ENCODE results near the gene CBX2.
A peak's percentile ranks its signal among the peaks of the same experiment; 100 is the strongest.

The CBX2 gene

DNA sequence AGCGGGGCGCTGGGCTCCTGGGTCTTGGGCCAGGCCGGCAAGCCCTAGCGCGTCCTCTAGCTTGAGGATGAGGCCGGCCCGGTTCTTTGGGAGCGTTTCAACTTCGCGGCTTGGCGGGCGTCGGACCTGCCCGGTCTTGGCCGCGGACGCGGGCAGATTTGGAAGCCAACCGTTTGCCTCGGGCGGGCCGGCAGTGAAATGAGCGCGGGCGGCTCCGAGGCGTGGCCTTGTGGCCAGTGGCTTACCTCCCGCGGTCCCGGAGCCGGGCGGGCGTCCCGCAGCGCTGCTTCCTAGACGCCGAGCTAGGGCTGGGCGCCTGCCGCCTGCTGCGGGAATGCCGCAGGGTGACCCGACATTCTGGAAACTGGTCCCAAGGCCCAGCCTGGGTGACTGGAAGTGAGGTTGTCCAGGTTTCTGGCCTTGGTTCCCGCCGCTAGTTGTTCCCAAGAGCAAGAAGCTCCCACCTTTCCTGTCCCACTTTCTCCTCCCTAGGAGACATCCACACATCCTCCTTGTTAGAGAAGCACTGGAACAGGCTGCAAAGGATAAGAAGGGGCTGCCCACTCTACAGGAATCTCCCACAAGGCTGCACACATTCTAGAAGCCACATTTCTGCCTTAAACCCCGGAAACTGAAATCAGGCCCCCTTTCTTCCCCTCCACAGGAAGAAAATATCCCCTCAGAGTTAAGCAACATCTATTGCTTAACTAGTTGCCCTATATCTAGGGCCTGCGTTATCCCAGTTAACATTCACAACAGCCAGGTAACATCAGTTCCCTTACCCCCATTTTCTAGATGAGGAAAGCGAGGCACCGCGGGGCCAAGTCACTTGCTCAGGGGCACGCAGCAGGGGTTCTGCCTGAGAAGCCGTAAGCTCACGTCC lies 23.4 kb downstream of the CBX2 start:
- no peak for DNase-seq

DNA sequence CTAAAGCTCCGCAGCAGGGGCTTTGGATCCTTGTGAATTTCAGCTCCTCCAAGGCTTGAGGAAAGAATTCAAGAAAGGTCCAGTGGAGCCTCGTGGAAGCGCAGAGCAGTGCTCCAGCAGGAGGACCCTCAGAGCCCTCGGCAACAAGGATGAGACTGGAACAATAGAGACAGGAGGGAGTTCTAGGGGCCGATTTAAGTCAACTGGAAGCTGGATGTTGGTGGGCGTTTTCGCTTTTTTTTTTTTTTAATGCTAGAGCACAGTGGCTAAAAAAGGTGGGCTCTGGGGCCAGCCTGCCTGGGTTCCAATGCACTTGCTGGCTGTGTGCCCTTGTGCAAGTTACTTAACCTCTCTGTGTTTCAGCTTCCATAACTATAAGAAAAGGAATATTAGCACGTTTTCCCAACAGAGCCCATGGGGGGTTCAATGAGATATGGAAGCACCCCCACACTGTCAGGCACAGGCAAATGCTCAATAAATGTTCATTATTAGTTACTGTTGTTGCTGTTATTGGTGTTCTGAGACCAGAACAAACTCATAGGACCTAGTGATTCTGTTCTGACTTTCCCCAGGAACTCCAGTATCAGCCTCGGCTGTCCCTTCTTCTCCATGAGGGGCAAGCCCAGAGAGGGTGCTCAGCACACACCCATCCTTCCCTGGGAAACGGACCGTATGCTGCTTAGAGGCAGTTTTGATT lies 24.2 kb downstream of the CBX2 start:
- DNase-seq = no peak

DNA sequence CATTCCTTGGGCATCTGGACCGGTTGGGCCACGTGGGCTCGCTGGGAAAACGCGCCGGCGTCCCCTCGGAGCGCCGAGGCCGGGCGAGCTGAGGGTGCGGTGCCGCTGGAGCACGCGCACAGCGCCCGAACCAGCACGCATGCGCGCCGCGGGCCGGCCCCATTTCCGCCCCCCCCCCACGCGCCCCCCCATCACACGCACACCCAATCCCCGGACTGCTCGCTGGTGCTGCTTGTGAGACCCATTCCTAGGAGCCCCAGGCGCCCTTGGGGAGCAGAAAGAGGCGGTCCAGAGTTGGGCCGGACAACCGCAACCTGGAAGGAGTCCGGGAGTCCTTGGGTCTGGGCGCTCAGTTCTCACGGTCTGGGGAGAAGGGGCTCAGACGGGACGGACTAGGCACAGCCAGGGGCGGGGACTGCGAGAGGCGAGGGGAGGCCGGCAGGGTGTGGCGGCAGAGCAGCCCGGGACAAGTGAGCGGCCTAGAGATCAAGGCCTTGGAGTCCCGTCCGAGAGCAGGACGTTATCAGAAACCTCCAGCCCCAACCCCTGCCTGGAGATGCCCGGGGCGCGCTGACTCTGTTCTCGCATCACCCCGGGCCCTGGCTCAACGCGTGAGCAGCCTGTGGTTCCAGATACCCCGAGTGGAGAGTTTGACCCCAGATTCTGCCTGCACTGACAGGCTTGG lies 24.9 kb downstream of the CBX2 start:
- DNase-seq = no peak

DNA sequence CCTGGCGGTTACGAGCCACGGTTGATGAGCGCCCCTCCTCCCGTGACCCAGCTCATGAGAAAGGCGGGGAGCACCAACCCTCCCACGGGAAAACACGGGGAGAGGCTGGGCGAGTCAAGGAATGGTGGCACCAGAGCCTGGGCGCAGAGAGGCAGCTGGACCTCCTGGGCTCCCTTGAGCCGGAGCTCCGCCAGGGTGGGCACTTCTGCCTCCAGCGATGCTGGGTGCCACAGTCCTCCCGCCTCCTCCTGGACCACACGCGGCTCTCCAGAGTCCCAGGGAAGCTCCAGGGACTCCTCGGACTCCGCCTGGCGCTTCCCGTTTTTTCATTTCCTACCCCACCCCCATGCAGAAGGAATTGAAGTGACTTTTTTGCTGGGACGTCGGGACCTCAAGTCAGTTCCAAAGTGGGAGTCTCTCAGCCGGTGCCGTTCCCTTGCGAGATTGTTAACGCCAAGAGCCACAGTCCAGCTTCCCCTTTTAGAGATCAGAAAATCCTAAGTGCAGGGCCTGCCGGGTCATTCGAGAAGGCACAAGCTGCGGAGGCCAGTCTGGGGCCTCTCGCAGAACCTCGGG lies 25.6 kb downstream of the CBX2 start:
- peak; percentile 37 for DNase-seq

DNA sequence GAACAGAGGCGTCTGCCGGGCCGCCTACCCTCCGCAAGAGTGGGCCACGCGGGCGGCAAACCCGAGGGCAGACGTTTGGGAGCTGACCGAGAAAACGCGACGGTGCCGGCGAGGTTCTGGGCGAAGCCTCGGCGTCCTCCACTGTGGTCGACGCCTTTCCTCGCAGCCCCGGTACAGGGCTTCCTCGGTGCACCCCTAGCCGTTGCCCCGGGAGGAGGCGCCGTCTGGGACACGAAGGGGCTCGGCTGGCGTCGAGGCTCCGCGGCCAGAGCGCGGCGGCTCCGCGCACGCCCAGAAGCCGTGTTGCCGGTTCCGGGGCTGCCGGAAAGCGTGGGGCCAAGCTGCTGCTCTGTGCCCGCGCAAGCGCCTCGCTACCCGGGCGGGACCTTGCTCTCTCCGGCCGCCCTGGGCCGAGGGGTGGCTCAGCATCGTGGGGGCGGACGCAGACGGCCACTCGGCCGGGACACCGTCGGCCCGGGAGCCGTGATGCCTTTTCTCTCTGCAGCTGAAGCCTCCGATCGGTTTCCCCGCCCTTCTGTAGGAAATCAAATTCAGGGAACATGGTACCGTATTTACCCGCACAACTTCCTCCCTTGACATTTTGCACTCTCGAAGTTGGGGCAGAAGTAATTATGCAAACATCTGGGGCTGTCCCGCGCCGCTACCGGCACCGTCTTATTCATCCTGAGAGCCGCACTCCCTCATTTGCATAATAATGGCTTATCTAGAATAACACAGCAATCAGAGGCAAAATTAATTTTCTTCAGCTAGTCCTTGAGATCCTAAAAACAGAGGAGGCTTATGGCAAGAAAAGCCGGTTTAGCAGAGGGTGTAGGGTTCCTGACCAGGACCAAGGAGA lies 26.3 kb downstream of the CBX2 start:
- DNase-seq = peak; percentile 82

DNA sequence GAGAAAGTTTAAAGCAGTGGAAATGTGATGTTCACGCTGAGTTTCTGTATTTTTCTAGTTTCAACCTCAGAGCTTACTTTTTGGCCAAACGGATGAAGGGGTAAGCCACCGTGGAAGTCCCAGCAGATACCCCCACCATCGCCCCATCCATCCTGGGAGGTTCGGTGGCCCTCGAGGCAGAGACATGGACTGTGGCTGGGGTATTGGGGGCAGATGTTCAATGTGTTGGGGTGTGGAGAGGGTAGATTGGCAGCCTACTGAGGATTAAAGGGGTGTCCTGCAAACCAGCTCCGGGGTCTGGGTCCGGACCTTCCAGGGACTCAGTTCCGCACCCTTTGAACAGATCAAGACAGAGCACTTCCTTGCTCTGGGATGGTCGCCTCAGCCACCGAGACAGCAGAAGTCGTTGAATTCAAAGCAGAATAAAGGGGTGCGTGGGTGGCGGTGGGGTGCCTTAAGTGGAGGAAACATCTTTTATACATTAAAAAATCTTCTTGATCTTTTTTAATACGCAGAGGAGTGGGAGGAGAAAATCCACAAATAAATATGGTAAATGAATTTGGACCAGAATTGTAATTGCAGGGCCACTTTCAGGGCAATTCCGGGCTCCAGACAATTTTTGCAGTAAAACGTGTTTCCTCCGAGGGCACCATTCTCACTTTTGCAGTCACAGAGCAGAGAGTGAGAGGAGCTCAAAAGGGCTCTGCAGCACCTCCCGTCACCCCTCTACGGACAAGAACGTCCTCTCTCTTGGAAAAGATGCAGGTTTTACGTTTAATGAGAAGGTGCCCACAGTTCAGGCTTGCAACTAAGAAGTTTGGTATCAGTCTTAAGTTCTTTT lies 27.1 kb downstream of the CBX2 start:
- no peak for DNase-seq

DNA sequence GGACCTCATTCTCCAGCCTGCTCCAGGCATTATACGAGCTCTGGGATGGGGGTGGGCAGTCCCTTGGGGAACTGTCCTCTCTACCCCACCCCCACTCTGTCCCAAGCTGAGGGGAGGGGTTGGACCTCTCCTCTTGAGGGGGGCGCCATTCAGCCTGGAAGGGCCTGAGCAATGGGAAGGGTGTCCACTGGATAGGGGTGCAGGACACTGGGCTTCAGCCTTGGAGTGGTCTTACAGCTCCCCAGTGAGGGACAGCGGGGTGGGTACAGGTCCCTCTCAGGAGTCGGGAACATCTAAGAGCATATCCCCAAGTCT lies 28.5 kb downstream of the CBX2 start:
- DNase-seq = no peak

DNA sequence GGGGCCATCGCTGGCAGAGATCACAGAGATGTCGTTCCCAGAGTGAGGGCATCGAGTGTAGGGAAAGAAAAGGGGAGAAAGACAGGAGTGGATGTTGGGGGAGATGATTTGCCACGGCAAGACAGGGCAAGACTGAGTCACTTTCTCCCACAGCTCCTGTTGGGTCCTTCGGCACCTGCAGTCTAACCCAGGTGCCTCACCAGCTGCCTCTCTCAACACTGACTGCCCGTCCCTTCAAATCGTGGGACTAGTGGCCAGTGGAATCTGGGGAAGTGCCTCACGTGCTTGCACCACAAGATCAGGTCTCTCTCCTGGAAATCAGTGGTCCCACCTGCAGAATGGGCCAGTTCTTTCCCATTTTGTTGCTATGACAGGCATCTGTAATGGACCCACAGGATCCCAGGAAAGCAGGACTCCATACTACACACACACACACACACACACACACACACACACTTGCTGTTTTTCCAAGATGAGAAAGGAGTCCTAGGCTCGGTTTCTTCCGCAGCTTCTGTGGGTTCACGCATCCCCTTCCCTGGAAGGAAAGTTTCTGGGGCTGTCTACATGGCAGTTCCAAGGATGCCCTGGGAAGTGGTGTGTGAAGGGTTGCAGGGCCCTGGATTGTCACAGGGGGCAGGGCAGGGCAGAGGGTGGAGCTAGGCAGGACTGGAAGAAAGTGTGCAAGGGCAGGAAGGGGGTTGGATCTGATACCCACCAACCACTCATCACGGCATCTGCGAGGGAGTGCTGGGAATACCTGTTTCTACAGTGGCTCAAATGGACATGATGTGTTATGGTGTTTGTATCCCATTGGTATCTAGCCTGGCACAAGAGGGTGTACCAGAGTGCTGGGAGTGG lies 29.1 kb downstream of the CBX2 start:
- no peak for DNase-seq

DNA sequence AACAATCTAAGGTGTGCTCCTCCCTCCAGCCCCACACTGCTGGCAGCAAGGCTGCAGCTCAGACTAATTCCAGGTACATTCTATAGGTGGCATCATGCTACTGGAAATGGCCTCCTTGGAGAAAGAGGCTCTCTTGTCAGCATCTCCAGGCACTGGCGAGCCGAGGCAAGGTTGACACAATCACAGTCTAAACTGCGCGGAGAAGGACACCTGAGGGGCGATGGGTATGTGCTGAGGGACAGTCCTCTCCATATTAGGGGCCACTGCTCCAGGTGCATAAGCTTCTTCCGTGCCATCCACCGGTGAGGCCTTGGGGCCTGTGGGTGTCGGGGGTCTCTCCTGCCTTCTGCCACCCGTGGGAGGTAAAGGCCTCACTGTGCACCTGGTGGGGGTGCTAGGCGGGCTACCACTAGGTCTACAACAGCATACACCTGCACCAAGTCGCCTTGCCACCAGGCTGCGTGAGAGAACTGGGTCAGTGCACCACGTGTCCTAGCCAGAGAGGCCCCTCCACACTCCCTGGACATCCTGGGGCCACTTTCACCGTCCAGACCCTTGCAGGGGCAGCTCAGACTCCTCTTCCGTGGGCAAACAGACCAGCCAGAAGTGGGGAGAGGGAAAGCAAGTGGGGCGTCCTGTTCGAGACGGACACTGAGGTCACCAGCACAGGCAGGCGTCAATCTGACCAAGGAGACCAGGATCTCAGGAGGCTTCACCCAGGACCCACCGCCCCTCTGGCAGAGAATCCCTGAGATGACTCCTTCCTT lies 31.0 kb downstream of the CBX2 start:
- DNase-seq = no peak

DNA sequence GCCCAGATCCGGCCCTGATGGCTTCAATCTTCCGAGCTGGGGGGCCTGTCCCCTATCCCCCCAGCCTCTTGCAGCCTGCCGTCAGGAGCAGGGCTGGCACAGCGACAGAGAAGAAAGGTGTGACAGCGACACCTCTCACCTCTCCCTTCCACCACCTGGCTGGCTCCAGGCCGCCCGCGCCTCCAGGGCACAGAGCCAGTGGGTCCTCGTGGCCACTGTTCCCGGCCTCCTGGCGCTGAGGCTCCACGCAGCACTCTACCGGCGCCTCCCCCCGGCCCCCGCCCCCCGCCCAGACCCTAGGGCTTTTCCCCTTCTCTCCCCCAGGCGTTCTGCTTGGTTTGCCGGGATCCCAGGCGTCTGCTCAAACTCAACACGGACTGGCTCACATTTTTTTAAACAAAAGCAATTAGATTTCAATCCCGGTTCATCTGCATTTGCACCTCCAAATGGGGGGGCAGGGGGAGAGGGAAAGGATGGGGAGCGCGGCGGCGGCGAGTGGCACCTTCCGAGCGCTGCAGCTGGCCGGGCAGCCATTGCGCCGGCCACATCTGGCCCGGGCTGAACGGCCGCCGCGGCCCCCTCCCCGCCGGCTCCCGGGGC lies 31.7 kb downstream of the CBX2 start:
- DNase-seq = no peak

DNA sequence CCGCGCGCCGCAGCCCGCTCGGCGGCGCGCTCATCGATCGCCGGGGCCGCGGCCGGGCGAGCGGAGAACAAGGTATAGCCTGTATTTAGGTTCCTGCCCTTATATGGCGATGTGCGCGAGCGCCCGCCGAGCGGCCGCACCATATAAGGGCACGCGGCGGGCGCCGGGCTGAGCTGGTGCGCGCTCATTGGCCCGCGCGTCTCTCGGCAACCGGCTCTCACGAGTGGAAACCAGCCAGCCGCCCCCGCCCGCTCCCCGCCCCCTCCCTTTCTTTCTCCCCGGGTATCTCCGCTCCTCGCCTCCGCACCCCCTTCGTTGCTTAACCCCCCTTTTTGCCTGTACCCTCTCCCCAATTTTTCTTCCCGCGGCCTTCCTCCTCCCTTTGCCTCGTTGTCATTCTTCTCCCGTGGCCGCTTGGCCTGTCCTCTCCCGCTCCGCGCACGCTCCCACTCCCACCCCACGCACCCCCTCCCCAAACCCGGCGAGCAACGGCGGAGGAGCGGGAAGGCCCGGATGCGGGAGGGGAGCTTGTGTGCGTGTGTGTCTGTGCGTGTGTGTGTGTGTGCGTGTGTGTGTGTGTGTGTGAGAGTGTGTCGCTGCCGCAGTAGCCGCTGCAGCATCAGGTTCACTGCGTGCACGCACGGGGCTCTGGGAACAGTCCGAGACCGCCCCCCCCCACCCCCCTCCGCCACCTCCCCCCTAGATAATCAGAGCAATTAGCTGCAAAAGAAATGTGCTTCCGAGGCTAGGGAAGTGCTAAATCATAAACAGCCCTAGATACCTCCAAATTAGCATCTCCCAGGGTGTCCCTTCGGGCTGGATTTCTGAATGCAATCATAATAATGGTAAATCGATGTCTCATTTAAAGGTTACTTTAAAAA lies 32.4 kb downstream of the CBX2 start:
- peak; percentile 76 for DNase-seq

DNA sequence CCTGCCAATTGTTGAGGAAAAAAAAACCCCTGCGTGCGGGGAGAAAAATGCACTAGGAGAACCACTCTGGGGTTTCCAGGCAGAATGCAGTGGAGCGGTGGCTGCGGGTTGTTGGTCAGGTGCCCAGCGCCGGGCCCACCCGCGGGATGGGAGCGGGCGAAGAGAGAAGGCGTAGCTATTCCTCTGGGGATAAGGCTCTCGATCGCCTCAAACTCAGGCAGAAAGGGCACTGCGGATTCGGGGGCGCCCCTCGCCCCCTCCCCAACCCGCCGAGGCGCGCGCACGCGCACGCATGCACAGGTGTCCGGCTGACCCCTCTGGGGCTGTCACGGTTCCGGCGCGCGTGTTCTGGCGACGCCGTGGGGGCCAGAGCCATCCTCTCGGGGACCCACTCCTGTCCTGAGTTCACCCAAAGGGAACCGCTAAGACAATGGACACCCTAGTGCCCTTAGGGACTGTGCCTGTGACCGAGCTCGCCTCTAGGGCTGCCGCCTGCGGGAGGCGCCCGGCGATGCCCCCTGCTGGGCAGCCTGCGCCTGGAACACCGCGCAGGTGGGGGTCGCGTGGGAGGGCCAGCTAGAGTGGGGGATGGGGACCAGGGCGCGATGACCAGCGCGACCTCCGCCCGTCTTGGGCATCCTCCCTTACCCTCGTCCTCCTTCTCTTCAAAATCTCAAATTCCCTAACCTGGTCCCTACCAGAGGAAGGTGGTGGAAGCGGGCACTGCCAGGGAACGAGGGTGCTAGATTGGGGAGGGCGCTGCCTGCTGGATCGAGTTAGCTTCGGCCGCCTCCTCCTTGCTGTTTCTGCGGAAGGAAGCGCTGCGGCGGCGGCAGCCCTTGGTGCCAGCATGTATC lies 33.3 kb downstream of the CBX2 start:
- peak; percentile 54 for DNase-seq

DNA sequence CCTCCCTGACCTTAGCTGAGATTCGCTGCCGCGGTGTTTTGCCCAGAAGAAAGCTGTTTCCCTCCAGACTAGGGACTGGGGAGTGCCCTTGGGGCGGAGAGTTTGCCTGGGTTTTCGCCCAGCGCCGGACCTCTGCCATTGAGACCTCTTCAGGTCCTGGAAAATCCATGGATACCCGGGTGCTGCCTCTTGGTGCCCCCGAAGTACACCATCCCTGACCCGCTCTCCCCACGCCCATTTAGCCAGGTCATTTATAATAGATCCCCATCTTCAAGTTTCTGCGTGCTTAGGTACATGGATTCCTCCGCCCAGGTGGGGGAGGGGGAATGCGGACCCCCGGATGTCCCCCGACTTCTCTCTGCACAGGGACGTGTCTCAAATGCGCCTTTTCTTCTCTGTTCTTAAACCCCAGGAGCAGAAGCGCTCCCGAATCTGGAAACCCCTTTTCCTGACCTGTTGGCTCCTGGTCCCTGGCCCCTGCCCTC lies 34.0 kb downstream of the CBX2 start:
- DNase-seq = no peak

DNA sequence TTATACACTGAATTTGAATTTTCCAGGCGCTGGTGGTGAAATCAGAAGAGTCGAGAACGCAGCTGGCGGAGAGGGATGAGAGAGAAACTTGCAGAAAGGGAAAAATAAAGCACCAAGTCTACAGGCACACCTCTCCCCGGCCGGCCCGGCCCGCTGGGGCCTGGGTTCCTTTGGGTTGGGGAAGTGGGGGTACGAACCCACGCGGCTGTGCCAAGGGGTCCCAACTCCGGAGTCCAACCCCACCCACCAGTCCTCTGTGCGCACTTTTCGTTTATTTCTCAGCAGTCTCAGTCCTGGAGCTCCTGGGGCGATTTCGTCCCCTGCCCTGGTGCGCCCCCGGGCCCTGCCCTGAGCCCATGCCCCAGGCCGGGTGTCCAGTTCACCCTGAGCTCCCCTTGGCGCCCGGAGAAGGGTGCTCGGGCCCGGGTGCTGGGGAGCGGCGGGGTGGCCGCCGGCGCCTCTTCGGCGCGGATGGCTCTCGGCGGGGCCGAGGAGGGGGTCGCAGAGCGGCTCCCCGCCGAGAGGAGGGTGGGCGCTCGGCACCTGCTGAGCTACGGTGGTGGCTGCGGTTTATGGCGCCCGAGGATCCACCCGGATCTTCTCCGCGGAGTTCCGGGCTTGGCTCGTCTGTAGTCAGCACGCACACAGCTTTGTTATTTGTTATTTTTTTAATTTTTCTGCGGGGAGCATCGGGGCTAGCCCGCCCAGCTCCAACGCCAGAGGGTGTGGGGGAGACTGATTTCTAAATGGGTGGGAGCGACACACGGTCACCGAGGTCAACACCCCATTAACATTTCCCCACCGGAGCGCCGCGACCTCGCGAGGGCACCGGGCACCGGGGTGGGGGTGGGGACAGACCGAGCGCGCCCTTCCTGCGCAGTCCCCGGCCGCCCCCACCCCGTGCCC lies 34.7 kb downstream of the CBX2 start:
- DNase-seq = no peak

DNA sequence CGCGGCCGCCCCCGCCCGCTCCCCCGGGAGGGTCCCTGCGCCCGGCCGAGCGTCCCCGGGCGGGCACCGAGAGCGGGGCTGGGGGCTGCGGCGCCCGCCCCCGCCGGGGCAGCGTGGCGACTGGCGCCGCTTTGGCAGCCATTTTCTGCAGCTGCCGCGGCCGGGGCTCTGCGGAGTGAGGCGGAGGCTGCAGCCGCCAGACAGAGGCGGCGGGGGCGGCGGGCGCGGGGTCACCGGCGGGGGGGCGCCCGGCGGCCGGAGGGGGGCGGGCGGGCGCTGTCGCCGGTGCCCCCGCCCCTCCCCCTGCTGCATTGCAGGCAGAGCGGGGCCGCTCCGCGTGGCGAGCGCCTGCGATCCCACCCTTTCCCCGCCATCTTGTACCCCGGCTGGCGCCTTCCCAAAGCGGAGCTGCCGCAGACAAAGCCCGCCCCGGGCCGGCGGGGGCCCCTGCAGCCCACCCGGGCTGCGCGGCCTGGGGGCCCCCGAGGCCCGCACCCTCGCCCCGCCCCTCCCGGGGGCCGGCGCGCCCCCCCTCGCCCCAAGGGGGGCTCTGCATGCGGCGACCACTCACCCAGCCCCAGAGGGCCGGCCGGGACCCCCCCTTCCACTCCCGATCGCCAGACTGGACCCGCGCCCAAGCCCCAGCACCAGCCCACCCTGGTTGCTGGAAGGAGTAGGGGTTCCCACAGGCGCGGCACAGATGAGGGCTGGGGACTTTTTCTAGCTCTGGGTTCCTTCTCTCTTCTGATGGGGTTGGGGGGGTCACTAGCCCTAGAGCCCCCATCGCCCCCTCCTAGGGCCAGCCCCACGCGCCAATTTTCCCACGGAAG lies 35.6 kb downstream of the CBX2 start:
- no peak for DNase-seq
